ENCODE data around the gene RUSC1. TPM values are rescaled to one million over a fixed set of nuclear protein-coding genes. Genes with fewer than 3 reads are reported as not detected.

The RUSC1 gene
- total RNA-seq, 6 experiments from 2014 or later: 4.6 to 12.7 (median 7.6) TPM

- DNase-seq: no peak
- H3K4me1 ChIP-seq: peaks cover 0 to 16% (median 5%) of the 10 kb centered on the region in 4 donors
- 87% methylated on average over 7 of the region's 8 CpGs for WGBS (ENCODE audit: insufficient coverage, low coverage, low lambda C conversion rate, missing lambda C conversion rate)
- H3K36me3 ChIP-seq: peaks cover 0 to 26% (median 0%) of the 10 kb centered on the region in 4 donors
- intact Hi-C loops (cut with DNase I): no loop called here
- H3K27ac ChIP-seq: no peak overlapping the region
- no peaks in the 10 kb centered on the region for H3K27me3 ChIP-seq
- H3K4me3 ChIP-seq: no peak overlapping the region
- H3K9me3 ChIP-seq: no peaks in the 10 kb centered on the region
- ATAC-seq: no peak
- no peak for TF ChIP-seq POLR2A (IDR thresholded peaks at IDR 0.05)
- no peak for TF ChIP-seq CTCF (IDR thresholded peaks at IDR 0.05)
Observed at GRCh38 chr1:155313261-155313660, 7.4 kb upstream of the RUSC1 start.

- 49% methylated on average over 3 of the region's 3 CpGs for WGBS (ENCODE audit: insufficient coverage, low coverage, low lambda C conversion rate, missing lambda C conversion rate)
- H3K9me3 ChIP-seq: no peaks in the 10 kb centered on the region
- no peak for TF ChIP-seq CTCF (IDR thresholded peaks at IDR 0.05)
- peaks cover 0 to 5% (median 0%) of the 10 kb centered on the region in 4 donors for H3K4me1 ChIP-seq
- H3K4me3 ChIP-seq: no peak overlapping the region
- H3K27me3 ChIP-seq: no peaks in the 10 kb centered on the region
- peaks cover 0 to 38% (median 0%) of the 10 kb centered on the region in 4 donors for H3K36me3 ChIP-seq
- intact Hi-C loops (cut with DNase I): no loop called here
- DNase-seq (no peak), ATAC-seq (no peak)
- no peak overlapping the region for H3K27ac ChIP-seq
Observed at GRCh38 chr1:155316922-155317321, 3.8 kb upstream of the RUSC1 start.

- Histone ChIP-seq H3K4me3 (no peak overlapping the region), H3K27ac (no peak overlapping the region), H3K36me3 (peaks cover 0 to 26% (median 0%) of the 10 kb centered on the region in 4 donors), H3K4me1 (peaks cover 0 to 13% (median 1%) of the 10 kb centered on the region in 4 donors), H3K27me3 (no peaks in the 10 kb centered on the region), H3K9me3 (no peaks in the 10 kb centered on the region)
- ATAC-seq (no peak), DNase-seq (no peak)
- intact Hi-C loops (cut with DNase I): no loop called here
- 94% methylated on average over 3 of the region's 9 CpGs for WGBS (ENCODE audit: insufficient coverage, low coverage, low lambda C conversion rate, missing lambda C conversion rate)
- no peak for TF ChIP-seq POLR2A (IDR thresholded peaks at IDR 0.05)
Observed at GRCh38 chr1:155318082-155318481, 2.6 kb upstream of the RUSC1 start.

DNA sequence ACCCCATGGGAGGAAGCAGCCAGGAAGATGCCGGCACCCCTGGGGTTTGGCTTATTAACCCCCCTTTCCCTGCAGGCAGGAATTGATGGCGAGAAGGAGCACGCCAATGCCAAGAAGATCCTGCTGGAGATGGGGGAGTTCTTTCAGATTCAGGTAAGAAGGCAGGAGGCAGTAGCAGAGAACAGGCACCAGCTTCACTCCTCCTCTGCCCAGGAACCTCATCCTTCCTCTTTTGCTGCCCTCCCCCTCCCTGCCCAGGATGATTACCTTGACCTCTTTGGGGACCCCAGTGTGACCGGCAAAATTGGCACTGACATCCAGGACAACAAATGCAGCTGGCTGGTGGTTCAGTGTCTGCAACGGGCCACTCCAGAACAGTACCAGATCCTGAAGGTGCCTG lies 1.2 kb upstream of the RUSC1 start:
- ATAC-seq: no peak
- Histone ChIP-seq H3K27me3 (no peaks in the 10 kb centered on the region), H3K27ac (no peak overlapping the region), H3K36me3 (peaks cover 0 to 21% (median 0%) of the 10 kb centered on the region in 4 donors), H3K9me3 (no peaks in the 10 kb centered on the region), H3K4me1 (peaks cover 0 to 13% (median 1%) of the 10 kb centered on the region in 4 donors), H3K4me3 (no peak overlapping the region)
- 0% methylated on average over 1 of the region's 5 CpGs for WGBS (ENCODE audit: insufficient coverage, low coverage, low lambda C conversion rate, missing lambda C conversion rate)
- TF ChIP-seq CTCF (IDR thresholded peaks at IDR 0.05) (no peak), POLR2A (IDR thresholded peaks at IDR 0.05) (no peak)
- intact Hi-C loops (cut with DNase I): no loop called here
- DNase-seq: no peak

- Histone ChIP-seq H3K36me3 (peaks cover 0 to 21% (median 0%) of the 10 kb centered on the region in 4 donors), H3K9me3 (no peaks in the 10 kb centered on the region), H3K27ac (peak overlapping the region in 1 of 3 donors; percentile 29), H3K27me3 (no peaks in the 10 kb centered on the region), H3K4me3 (peak overlapping the region in 1 of 3 donors; percentile 39), H3K4me1 (peaks cover 0 to 17% (median 1%) of the 10 kb centered on the region in 4 donors)
- ATAC-seq (no peak), DNase-seq (no peak)
- TF ChIP-seq CTCF (IDR thresholded peaks at IDR 0.05) (no peak), POLR2A (IDR thresholded peaks at IDR 0.05) (no peak)
- WGBS (ENCODE audit: insufficient coverage, low coverage, low lambda C conversion rate, missing lambda C conversion rate): 58% methylated on average over 9 of the region's 11 CpGs
- intact Hi-C loops (cut with DNase I): loop anchor here (5.0 kb wide), 1 partner anchor 43 kb away; the partner anchor contains the start of gene HCN3 (in 2 of the 2)
Observed at GRCh38 chr1:155320252-155320651, 442 bp upstream of the RUSC1 start.

Data from right lobe of liver (tissue), 6 donors.